HepG2 (cell line): ENCODE measurements around the gene GNPDA1. TPM values are rescaled to one million over a fixed set of nuclear protein-coding genes. Genes with fewer than 3 reads are reported as not detected.

Experiments
- DBP ChIP-seq: sonication (generic); formaldehyde crosslinking; IDR thresholded peaks from 2 replicates; pipeline ENCODE4 v1.4.0; 2020; ENCODE audit warnings: missing genetic modification reagents; ENCODE audit errors: not compliant biosample characterization
- ELK4 ChIP-seq: sonication (generic); formaldehyde crosslinking; IDR thresholded peaks from 2 replicates; pipeline ENCODE4 v1.9.0; 2021; ENCODE audit warnings: missing genetic modification reagents, borderline replicate concordance
- GATAD2A ChIP-seq: IDR thresholded peaks from 2 replicates; pipeline ENCODE4 v1.6.1; 2016
- HES4 ChIP-seq: sonication (generic); formaldehyde crosslinking; IDR thresholded peaks from 2 replicates; pipeline ENCODE4 v1.9.0; 2021; ENCODE audit warnings: mild to moderate bottlenecking, missing genetic modification reagents, borderline replicate concordance
- HMGA1 ChIP-seq: sonication (generic); formaldehyde crosslinking; conservative IDR thresholded peaks from 2 replicates; pipeline ENCODE4 v1.4.0; 2020; ENCODE audit warnings: missing genetic modification reagents
- IRF2 ChIP-seq: IDR thresholded peaks from 2 replicates; pipeline ENCODE4 v1.6.1; 2018; ENCODE audit warnings: missing genetic modification reagents, missing compliant biosample characterization
- IRX3 ChIP-seq: sonication (generic); formaldehyde crosslinking; IDR thresholded peaks from 2 replicates; pipeline ENCODE4 v1.8.1; 2023; ENCODE audit warnings: mild to moderate bottlenecking, low read depth, missing genetic modification reagents, borderline replicate concordance
- ISL2 ChIP-seq: sonication (generic); formaldehyde crosslinking; IDR thresholded peaks from 2 replicates; pipeline ENCODE4 v1.5.0; 2020; ENCODE audit warnings: missing genetic modification reagents
- KDM5A ChIP-seq: fragments of 200-600 bp; sonication (generic); IDR thresholded peaks from 2 replicates; pipeline ENCODE4 v1.7.0; 2018; ENCODE audit warnings: antibody characterized with exemption, mild to moderate bottlenecking, low read length, borderline replicate concordance
- NONO ChIP-seq, 2 experiments: fragments of 450-650 bp in 1 of 2; sonication (generic) in 1 of 2; formaldehyde crosslinking in 1 of 2; IDR thresholded peaks in 1 of 2; conservative IDR thresholded peaks in 1 of 2; 2 replicates each; pipeline versions ENCODE4 v1.6.1 to v1.8.0; 2017 to 2022; ENCODE audit warnings: mild to moderate bottlenecking in 1 of 2, missing genetic modification reagents in 1 of 2, moderate library complexity in 1 of 2
- RARA ChIP-seq: IDR thresholded peaks from 2 replicates; pipeline ENCODE4 v1.6.1; 2016; ENCODE audit warnings: missing genetic modification reagents, missing compliant biosample characterization
- THAP9 ChIP-seq: sonication (generic); formaldehyde crosslinking; IDR thresholded peaks from 2 replicates; pipeline ENCODE4; 2020; ENCODE audit warnings: missing genetic modification reagents, mild to moderate bottlenecking, borderline replicate concordance
- WIZ ChIP-seq: sonication (generic); formaldehyde crosslinking; IDR thresholded peaks from 2 replicates; pipeline ENCODE4 v1.5.1; 2020; ENCODE audit warnings: mild to moderate bottlenecking, missing genetic modification reagents
- ZBTB14 ChIP-seq: sonication (generic); formaldehyde crosslinking; IDR thresholded peaks from 2 replicates; pipeline ENCODE4 v1.4.0; 2020; ENCODE audit warnings: missing genetic modification reagents
- ZBTB3 ChIP-seq: sonication (generic); formaldehyde crosslinking; IDR thresholded peaks from 2 replicates; pipeline ENCODE4 v1.4.0; 2020; ENCODE audit warnings: low read depth, mild to moderate bottlenecking, moderate library complexity, missing genetic modification reagents, borderline replicate concordance
- ZEB1 ChIP-seq: IDR thresholded peaks from 2 replicates; pipeline ENCODE4 v1.6.1; 2012; ENCODE audit warnings: mild to moderate bottlenecking, low read depth, inconsistent platforms; ENCODE audit not compliant: insufficient replicate concordance
- ZNF558 ChIP-seq: sonication (generic); formaldehyde crosslinking; IDR thresholded peaks from 2 replicates; pipeline ENCODE4 v1.9.0; 2022; ENCODE audit warnings: mild to moderate bottlenecking, missing genetic modification reagents, borderline replicate concordance
- ZNF598 ChIP-seq: sonication (generic); formaldehyde crosslinking; IDR thresholded peaks from 2 replicates; pipeline ENCODE4 v1.5.1; 2020; ENCODE audit warnings: mild to moderate bottlenecking, missing genetic modification reagents, borderline replicate concordance
- ZNF619 ChIP-seq: sonication (generic); formaldehyde crosslinking; IDR thresholded peaks from 2 replicates; pipeline ENCODE4 v1.4.0; 2020; ENCODE audit warnings: mild to moderate bottlenecking, missing genetic modification reagents
- ZNF713 ChIP-seq: sonication (generic); formaldehyde crosslinking; IDR thresholded peaks from 2 replicates; pipeline ENCODE4 v1.4.0; 2020; ENCODE audit warnings: mild to moderate bottlenecking, missing genetic modification reagents
- ZNF792 ChIP-seq: IDR thresholded peaks from 2 replicates; pipeline ENCODE4 v1.6.1; 2016
- ZSCAN29 ChIP-seq: sonication (generic); formaldehyde crosslinking; conservative IDR thresholded peaks from 2 replicates; pipeline ENCODE4 v1.4.0; 2020; ENCODE audit warnings: mild to moderate bottlenecking, missing genetic modification reagents
- polyA plus RNA-seq, 8 experiments: library from polyadenylated mRNA; depleted of rRNA in 3 of 8; stranded (reverse) in 7 of 8; unstranded in 1 of 8; fragments of >200 nt; fragmentation: Illumina TruSeq in 4 of 8; extraction: Trizol in 4 of 8; gene quantifications; 2 replicates each; pipeline versions ENCODE4 v1.2.1 to v1.2.3, GENCODE V29; 2011 to 2016; ENCODE audit warnings: low read depth in 4 of 8, missing spikeins in 1 of 8, mixed read lengths in 1 of 8; ENCODE audit not compliant: insufficient read depth in 1 of 8
- total RNA-seq, 5 experiments: library from RNA; depleted of rRNA; stranded (reverse); fragments of >200 nt; fragmentation: Illumina TruSeq; extraction: Trizol; gene quantifications; 2 replicates each; pipeline ENCODE4 v1.2.3, GENCODE V29; 2016; ENCODE audit warnings: low read depth in 1 of 5

Gene GNPDA1
- total and polyA plus RNA-seq, 2 of the 13 experiments (the other 11 are each of a cell fraction or from before 2014, with no cell fraction given), result 6.0 to 54.1 TPM

- TF ChIP-seq KDM5A, result peak; percentile 45; the same call in 1 of the 2 replicates
- 0 out of 2 replicates have a peak, but pooled peaks have one; percentile 47 for TF ChIP-seq ZNF713
- peak; percentile 91; the same call in 1 of the 2 replicates for TF ChIP-seq ZNF619 (CRISPR knock-in tag)
- peak; percentile 38; the same call in 1 of the 2 replicates for TF ChIP-seq ELK4 (CRISPR knock-in tag)
- TF ChIP-seq GATAD2A, result peak; percentile 38; the same call in 1 of the 2 replicates
- no peak for TF ChIP-seq HMGA1 (CRISPR knock-in tag)
- TF ChIP-seq ZNF558 (CRISPR knock-in tag), result peak; percentile 86; the same call in 1 of the 2 replicates
- TF ChIP-seq WIZ (CRISPR knock-in tag), result peak; percentile 85; the same call in 1 of the 2 replicates
- TF ChIP-seq ISL2 (CRISPR knock-in tag), result peak; percentile 67; the same call in 1 of the 2 replicates
- peak; percentile 24 for TF ChIP-seq DBP (CRISPR knock-in tag)
- TF ChIP-seq ZEB1, result no peak
- 0 out of 2 replicates have a peak, but pooled peaks have one; percentile 36 for TF ChIP-seq RARA (CRISPR knock-in tag)
- peak; percentile 31; the same call in 1 of the 2 replicates for TF ChIP-seq ZBTB14 (CRISPR knock-in tag)
- peak; percentile 85 for TF ChIP-seq ZSCAN29 (CRISPR knock-in tag)
- TF ChIP-seq NONO (IDR thresholded peaks at IDR 0.05), result no peak
- TF ChIP-seq NONO (CRISPR knock-in tag; conservative IDR thresholded peaks at IDR 0.05), result peak; percentile 95
- peak; percentile 87 for TF ChIP-seq THAP9
- peak; percentile 94 for TF ChIP-seq HES4 (CRISPR knock-in tag)
- peak; percentile 72 for TF ChIP-seq ZBTB3 (CRISPR knock-in tag)
- peak; percentile 89 for TF ChIP-seq ZNF792
- TF ChIP-seq IRF2 (CRISPR knock-in tag), result peak; percentile 30; the same call in 1 of the 2 replicates
- peak; percentile 26; the same call in 1 of the 2 replicates for TF ChIP-seq IRX3 (CRISPR knock-in tag)
- TF ChIP-seq ZNF598 (CRISPR knock-in tag), result peak; percentile 72; the same call in 1 of the 2 replicates
These were observed 43.8 kb downstream of the GNPDA1 start, which contains the start of gene RNF14 (continued) for GRCh38 chr5:141968914-141969608.
